HG02943 (cell line): Measurements from ENCODE around the gene RANBP17.

ENCODE experiments used
- ATAC-seq: cut with Tn5 transposase; IDR thresholded peaks from one replicate; pipeline ENCODE4 v1.9.1; 2021; ENCODE audit warnings: mild to moderate bottlenecking, low read depth, moderate library complexity; ENCODE audit not compliant: unreplicated experiment

Gene RANBP17

GRCh38 chr5:171205375-171205774 lies 343.6 kb downstream of the RANBP17 start:
- ATAC-seq: no peak

GRCh38 chr5:171207256-171207847 lies 345.5 kb downstream of the RANBP17 start:
- no peak for ATAC-seq

- no peak for ATAC-seq
These were observed 360.1 kb downstream of the RANBP17 start for GRCh38 chr5:171221916-171222315.

- no peak for ATAC-seq
These were observed 362.1 kb downstream of the RANBP17 start for GRCh38 chr5:171223927-171224326.

- no peak for ATAC-seq
These were observed 364.4 kb downstream of the RANBP17 start for GRCh38 chr5:171226096-171226754.

- ATAC-seq: no peak
These were observed 365.0 kb downstream of the RANBP17 start for GRCh38 chr5:171226864-171227263.

- no peak for ATAC-seq
These were observed 374.8 kb downstream of the RANBP17 start for GRCh38 chr5:171236651-171237050.

GRCh38 chr5:171242521-171242920 lies 380.7 kb downstream of the RANBP17 start:
- no peak for ATAC-seq

GRCh38 chr5:171246231-171246630 lies 384.4 kb downstream of the RANBP17 start:
- no peak for ATAC-seq

GRCh38 chr5:171249460-171249859 lies 387.6 kb downstream of the RANBP17 start:
- ATAC-seq: no peak

GRCh38 chr5:171250738-171251137 lies 388.9 kb downstream of the RANBP17 start:
- ATAC-seq: no peak

- no peak for ATAC-seq
These were observed 389.7 kb downstream of the RANBP17 start for GRCh38 chr5:171251519-171251918.

GRCh38 chr5:171252674-171253073 lies 390.9 kb downstream of the RANBP17 start:
- ATAC-seq: no peak

- no peak for ATAC-seq
These were observed 397.1 kb downstream of the RANBP17 start for GRCh38 chr5:171258737-171259415.

GRCh38 chr5:171261361-171261760 lies 399.5 kb downstream of the RANBP17 start:
- ATAC-seq: no peak

GRCh38 chr5:171261904-171262303 lies 400.1 kb downstream of the RANBP17 start:
- no peak for ATAC-seq

GRCh38 chr5:171263181-171263580 lies 401.4 kb downstream of the RANBP17 start:
- ATAC-seq: no peak

GRCh38 chr5:171264843-171265242 lies 403.0 kb downstream of the RANBP17 start:
- no peak for ATAC-seq

GRCh38 chr5:171268700-171269620 lies 407.1 kb downstream of the RANBP17 start:
- no peak for ATAC-seq

- no peak for ATAC-seq
These were observed 407.9 kb downstream of the RANBP17 start for GRCh38 chr5:171269717-171270116.

- ATAC-seq: no peak
These were observed 408.3 kb downstream of the RANBP17 start for GRCh38 chr5:171270136-171270535.
